ENCODE results near the gene SGIP1. TPM values are rescaled to one million over a fixed set of nuclear protein-coding genes. Genes with fewer than 3 reads are reported as not detected.
A peak's percentile ranks its signal among the peaks of the same experiment; 100 is the strongest.

The SGIP1 gene
- total and polyA plus RNA-seq, 9 donors = 1.7 to 3.1 (median 2.4) TPM

DNA sequence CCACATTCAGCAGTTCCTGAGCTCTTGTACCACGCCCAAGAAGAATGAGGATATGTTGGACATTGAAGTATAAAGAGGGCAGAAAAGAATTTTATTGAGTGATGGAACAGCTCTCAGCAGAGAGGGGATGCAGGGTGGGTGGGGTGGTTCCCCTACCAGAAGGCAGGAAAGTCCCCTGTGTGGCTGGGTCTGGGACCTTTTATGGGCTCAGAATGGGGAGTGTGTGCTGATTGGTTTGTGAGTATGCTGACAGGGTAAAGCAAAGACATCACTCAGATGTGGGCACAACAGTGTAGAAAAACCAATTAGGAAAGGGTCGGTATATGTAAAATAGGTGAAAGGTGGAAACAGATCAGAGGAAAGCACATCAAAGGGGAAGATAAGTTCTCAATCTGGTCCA is 62.2 kb downstream of the SGIP1 start:
- Histone ChIP-seq H3K4me3 (ENCODE audit: low read length) (no peak overlapping the region), H3K4me1 (ENCODE audit: control insufficient read depth, insufficient read depth, low read length) (no peaks in the 10 kb centered on the region), H3K9me3 (replicated peaks; ENCODE audit: control insufficient read depth, low read depth, low read length) (peaks cover 4% of the 10 kb centered on the region), H3K27ac (ENCODE audit: low read length) (no peak overlapping the region), H3K27me3 (ENCODE audit: control insufficient read depth, insufficient read depth, low read length) (no peaks in the 10 kb centered on the region), H3K36me3 (ENCODE audit: control insufficient read depth, insufficient read depth, low read length) (no peaks in the 10 kb centered on the region)
- WGBS (ENCODE audit: insufficient coverage) = 100% methylated on average over 1 of the region's 2 CpGs
- DNase-seq = no peak

DNA sequence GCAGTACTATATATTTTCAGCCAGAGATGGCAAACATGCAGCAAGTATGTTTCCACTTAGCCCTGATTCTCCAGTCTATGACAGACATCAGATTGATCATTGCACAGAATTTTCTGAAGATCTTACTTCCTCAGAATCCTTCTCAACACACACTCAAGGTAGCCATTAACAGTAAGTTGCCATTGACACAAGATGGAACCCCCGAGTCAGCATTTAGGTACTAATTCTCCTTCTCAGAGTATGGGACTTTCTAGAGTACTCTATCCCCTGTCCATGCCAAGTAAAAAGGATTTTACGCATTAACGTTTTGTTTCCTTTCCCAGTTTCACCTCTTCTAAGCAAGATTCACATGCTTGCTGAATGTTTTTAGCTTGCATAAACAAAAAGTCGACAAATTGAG is 63.5 kb downstream of the SGIP1 start:
- no peak overlapping the region for H3K27ac ChIP-seq (ENCODE audit: low read length)
- no peak overlapping the region for H3K4me3 ChIP-seq (ENCODE audit: low read length)
- peaks cover 4% of the 10 kb centered on the region for H3K9me3 ChIP-seq (replicated peaks; ENCODE audit: control insufficient read depth, low read depth, low read length)
- no peaks in the 10 kb centered on the region for H3K36me3 ChIP-seq (ENCODE audit: control insufficient read depth, insufficient read depth, low read length)
- no peak for DNase-seq
- H3K4me1 ChIP-seq (ENCODE audit: control insufficient read depth, insufficient read depth, low read length) = no peaks in the 10 kb centered on the region
- no peaks in the 10 kb centered on the region for H3K27me3 ChIP-seq (ENCODE audit: control insufficient read depth, insufficient read depth, low read length)
- 90% methylated on average over 1 of the region's 4 CpGs for WGBS (ENCODE audit: insufficient coverage)

GRCh38 chr1:66598670-66599069 is 64.7 kb downstream of the SGIP1 start:
- Histone ChIP-seq H3K9me3 (replicated peaks; ENCODE audit: control insufficient read depth, low read depth, low read length) (peaks cover 4% of the 10 kb centered on the region), H3K27ac (ENCODE audit: low read length) (no peak overlapping the region), H3K36me3 (ENCODE audit: control insufficient read depth, insufficient read depth, low read length) (no peaks in the 10 kb centered on the region), H3K27me3 (ENCODE audit: control insufficient read depth, insufficient read depth, low read length) (no peaks in the 10 kb centered on the region), H3K4me1 (ENCODE audit: control insufficient read depth, insufficient read depth, low read length) (no peaks in the 10 kb centered on the region), H3K4me3 (ENCODE audit: low read length) (no peak overlapping the region)
- no CpG with 5 or more reads among the region's 6 CpGs for WGBS (ENCODE audit: insufficient coverage)
- DNase-seq = peak; percentile 48

- H3K9me3 ChIP-seq (replicated peaks; ENCODE audit: control insufficient read depth, low read depth, low read length) = peaks cover 4% of the 10 kb centered on the region
- H3K4me3 ChIP-seq (ENCODE audit: low read length) = no peak overlapping the region
- H3K4me1 ChIP-seq (ENCODE audit: control insufficient read depth, insufficient read depth, low read length) = no peaks in the 10 kb centered on the region
- no CpG with 5 or more reads among the region's 3 CpGs for WGBS (ENCODE audit: insufficient coverage)
- H3K27ac ChIP-seq (ENCODE audit: low read length) = no peak overlapping the region
- H3K36me3 ChIP-seq (ENCODE audit: control insufficient read depth, insufficient read depth, low read length) = no peaks in the 10 kb centered on the region
- peak; percentile 44 for DNase-seq
- H3K27me3 ChIP-seq (ENCODE audit: control insufficient read depth, insufficient read depth, low read length) = no peaks in the 10 kb centered on the region
Observed at GRCh38 chr1:66599346-66599745, 65.4 kb downstream of the SGIP1 start.

- H3K9me3 ChIP-seq (replicated peaks; ENCODE audit: control insufficient read depth, low read depth, low read length) = peaks cover 4% of the 10 kb centered on the region
- WGBS (ENCODE audit: insufficient coverage) = 84% methylated on average over 9 of the region's 14 CpGs
- no peak overlapping the region for H3K27ac ChIP-seq (ENCODE audit: low read length)
Observed at GRCh38 chr1:66599899-66600737, 66.2 kb downstream of the SGIP1 start.

DNA sequence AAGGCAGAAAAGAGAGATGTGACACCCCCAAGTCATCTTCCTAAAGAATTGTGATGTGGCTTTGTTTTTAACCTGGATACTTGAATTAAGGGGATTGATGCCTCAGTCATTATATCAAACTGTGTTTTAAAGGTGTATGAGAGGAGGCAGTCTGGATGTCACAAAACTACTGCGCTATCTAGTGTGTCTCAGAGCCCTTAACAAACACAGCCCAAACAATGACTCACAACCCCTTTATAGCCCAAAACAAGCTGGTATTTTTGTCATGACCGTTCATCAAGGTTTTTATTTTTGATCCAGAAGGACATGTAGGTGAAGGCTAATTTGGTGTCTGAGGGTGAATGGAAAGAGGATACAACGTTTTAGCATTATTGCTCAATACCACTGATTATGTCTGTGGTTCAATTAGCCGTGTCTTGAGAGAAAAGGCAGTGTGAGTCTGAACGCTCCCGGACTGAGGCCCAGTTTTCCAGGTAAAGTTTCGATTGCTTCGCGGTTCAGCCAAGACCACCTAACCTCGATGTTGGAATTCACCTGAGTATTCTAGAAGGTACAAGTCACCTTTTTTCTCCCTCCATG is 71.6 kb downstream of the SGIP1 start:
- Histone ChIP-seq H3K27me3 (ENCODE audit: control insufficient read depth, insufficient read depth, low read length) (no peaks in the 10 kb centered on the region), H3K36me3 (ENCODE audit: control insufficient read depth, insufficient read depth, low read length) (no peaks in the 10 kb centered on the region), H3K27ac (ENCODE audit: low read length) (no peak overlapping the region), H3K4me1 (ENCODE audit: control insufficient read depth, insufficient read depth, low read length) (no peaks in the 10 kb centered on the region), H3K4me3 (ENCODE audit: low read length) (no peak overlapping the region), H3K9me3 (replicated peaks; ENCODE audit: control insufficient read depth, low read depth, low read length) (no peaks in the 10 kb centered on the region)
- no peak for DNase-seq
- 88% methylated on average over 4 of the region's 10 CpGs for WGBS (ENCODE audit: insufficient coverage)

More at GRCh38 chr1:66599899-66600737, 66.2 kb downstream of the SGIP1 start:
- DNase-seq = no peak
- H3K27me3 ChIP-seq (ENCODE audit: control insufficient read depth, insufficient read depth, low read length) = no peaks in the 10 kb centered on the region
- H3K36me3 ChIP-seq (ENCODE audit: control insufficient read depth, insufficient read depth, low read length) = no peaks in the 10 kb centered on the region
- H3K4me3 ChIP-seq (ENCODE audit: low read length) = no peak overlapping the region
- H3K4me1 ChIP-seq (ENCODE audit: control insufficient read depth, insufficient read depth, low read length) = no peaks in the 10 kb centered on the region

DNA sequence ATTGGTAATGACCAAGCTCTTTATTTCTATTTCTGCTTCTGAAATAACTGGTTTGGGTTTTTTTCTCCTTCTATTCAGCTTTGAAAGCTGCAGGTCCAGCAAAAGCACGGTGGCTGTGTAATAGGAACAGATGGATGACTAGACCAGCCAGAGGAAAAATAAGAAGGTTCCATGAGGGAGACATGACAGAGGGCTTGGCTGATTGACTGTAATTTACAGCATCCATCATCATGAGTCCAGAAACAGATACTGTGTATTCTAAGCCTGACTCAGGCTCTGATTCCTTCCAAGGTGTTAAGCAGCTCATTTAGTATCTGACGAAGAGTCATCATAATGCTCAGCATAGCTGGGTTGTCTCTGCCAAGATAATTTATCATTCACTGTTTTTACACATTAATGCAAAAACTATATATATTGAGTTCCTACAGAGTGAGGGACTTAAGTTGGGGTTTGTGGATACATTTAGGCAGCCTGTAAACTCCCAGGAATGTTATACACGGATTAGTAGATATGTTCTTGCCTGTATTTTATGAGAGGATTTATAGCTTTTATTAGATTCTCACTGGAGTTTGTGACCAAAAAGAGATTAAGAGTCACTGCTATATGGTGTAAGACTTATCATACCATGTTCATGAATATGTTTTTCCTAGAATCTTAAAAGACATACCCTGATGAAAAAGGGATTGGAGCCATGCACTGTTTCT is 72.6 kb downstream of the SGIP1 start:
- Histone ChIP-seq H3K36me3 (ENCODE audit: control insufficient read depth, insufficient read depth, low read length) (no peaks in the 10 kb centered on the region), H3K4me3 (ENCODE audit: low read length) (no peak overlapping the region), H3K9me3 (replicated peaks; ENCODE audit: control insufficient read depth, low read depth, low read length) (no peaks in the 10 kb centered on the region), H3K4me1 (ENCODE audit: control insufficient read depth, insufficient read depth, low read length) (no peaks in the 10 kb centered on the region), H3K27ac (ENCODE audit: low read length) (no peak overlapping the region), H3K27me3 (ENCODE audit: control insufficient read depth, insufficient read depth, low read length) (no peaks in the 10 kb centered on the region)
- no peak for DNase-seq
- no CpG with 5 or more reads among the region's 3 CpGs for WGBS (ENCODE audit: insufficient coverage)

- H3K9me3 ChIP-seq (replicated peaks; ENCODE audit: control insufficient read depth, low read depth, low read length) = no peaks in the 10 kb centered on the region
- no peak for DNase-seq
- 100% methylated on average over 1 of the region's 2 CpGs for WGBS (ENCODE audit: insufficient coverage)
- H3K36me3 ChIP-seq (ENCODE audit: control insufficient read depth, insufficient read depth, low read length) = no peaks in the 10 kb centered on the region
- H3K27ac ChIP-seq (ENCODE audit: low read length) = no peak overlapping the region
- no peaks in the 10 kb centered on the region for H3K27me3 ChIP-seq (ENCODE audit: control insufficient read depth, insufficient read depth, low read length)
- H3K4me3 ChIP-seq (ENCODE audit: low read length) = no peak overlapping the region
- no peaks in the 10 kb centered on the region for H3K4me1 ChIP-seq (ENCODE audit: control insufficient read depth, insufficient read depth, low read length)
Observed at GRCh38 chr1:66607458-66607857, 73.5 kb downstream of the SGIP1 start.

GRCh38 chr1:66613187-66613586 is 79.2 kb downstream of the SGIP1 start:
- Histone ChIP-seq H3K27ac (ENCODE audit: low read length) (no peak overlapping the region), H3K4me1 (ENCODE audit: control insufficient read depth, insufficient read depth, low read length) (no peaks in the 10 kb centered on the region), H3K36me3 (ENCODE audit: control insufficient read depth, insufficient read depth, low read length) (no peaks in the 10 kb centered on the region), H3K9me3 (replicated peaks; ENCODE audit: control insufficient read depth, low read depth, low read length) (no peaks in the 10 kb centered on the region), H3K27me3 (ENCODE audit: control insufficient read depth, insufficient read depth, low read length) (no peaks in the 10 kb centered on the region), H3K4me3 (ENCODE audit: low read length) (no peak overlapping the region)
- no CpG with 5 or more reads among the region's 4 CpGs for WGBS (ENCODE audit: insufficient coverage)
- DNase-seq = no peak
